Measurements from ENCODE around the gene PNKD. TPM values are rescaled to one million over a fixed set of nuclear protein-coding genes. Genes with fewer than 3 reads are reported as not detected.

The PNKD gene
- total RNA-seq, 1 experiment from 2014 or later = 49.8 TPM

DNA sequence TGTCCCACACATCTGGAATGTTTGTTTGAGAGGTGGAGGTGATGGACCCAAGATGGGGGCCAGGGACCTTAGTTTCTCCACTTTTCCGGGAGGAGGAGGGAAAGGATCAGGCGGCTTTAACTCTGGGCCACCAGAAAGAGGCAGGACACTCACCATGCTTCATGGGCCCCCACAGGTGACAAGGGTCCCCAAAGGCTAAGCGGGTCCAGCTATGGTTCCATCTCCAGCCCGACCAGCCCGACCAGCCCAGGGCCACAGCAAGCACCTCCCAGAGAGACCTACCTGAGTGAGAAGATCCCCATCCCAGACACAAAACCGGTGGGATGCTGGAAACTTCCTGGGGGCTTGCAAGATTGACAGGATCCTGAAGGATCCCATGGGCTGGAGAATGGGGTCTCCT, 112.5 kb downstream of the PNKD start:
- no peak for ATAC-seq
- H3K36me3 Mint-ChIP-seq = no peaks in the 10 kb centered on the region
- H3K4me3 Mint-ChIP-seq = no peak overlapping the region
- TF ChIP-seq, protein P1, sequence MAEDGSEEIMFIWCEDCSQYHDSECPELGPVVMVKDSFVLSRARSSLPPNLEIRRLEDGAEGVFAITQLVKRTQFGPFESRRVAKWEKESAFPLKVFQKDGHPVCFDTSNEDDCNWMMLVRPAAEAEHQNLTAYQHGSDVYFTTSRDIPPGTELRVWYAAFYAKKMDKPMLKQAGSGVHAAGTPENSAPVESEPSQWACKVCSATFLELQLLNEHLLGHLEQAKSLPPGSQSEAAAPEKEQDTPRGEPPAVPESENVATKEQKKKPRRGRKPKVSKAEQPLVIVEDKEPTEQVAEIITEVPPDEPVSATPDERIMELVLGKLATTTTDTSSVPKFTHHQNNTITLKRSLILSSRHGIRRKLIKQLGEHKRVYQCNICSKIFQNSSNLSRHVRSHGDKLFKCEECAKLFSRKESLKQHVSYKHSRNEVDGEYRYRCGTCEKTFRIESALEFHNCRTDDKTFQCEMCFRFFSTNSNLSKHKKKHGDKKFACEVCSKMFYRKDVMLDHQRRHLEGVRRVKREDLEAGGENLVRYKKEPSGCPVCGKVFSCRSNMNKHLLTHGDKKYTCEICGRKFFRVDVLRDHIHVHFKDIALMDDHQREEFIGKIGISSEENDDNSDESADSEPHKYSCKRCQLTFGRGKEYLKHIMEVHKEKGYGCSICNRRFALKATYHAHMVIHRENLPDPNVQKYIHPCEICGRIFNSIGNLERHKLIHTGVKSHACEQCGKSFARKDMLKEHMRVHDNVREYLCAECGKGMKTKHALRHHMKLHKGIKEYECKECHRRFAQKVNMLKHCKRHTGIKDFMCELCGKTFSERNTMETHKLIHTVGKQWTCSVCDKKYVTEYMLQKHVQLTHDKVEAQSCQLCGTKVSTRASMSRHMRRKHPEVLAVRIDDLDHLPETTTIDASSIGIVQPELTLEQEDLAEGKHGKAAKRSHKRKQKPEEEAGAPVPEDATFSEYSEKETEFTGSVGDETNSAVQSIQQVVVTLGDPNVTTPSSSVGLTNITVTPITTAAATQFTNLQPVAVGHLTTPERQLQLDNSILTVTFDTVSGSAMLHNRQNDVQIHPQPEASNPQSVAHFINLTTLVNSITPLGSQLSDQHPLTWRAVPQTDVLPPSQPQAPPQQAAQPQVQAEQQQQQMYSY (CRISPR knock-in tag; IDR thresholded peaks at IDR 0.05) = no peak
- TF ChIP-seq, protein P2, sequence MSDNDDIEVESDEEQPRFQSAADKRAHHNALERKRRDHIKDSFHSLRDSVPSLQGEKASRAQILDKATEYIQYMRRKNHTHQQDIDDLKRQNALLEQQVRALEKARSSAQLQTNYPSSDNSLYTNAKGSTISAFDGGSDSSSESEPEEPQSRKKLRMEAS (CRISPR knock-in tag; IDR thresholded peaks at IDR 0.05) = no peak
- TF ChIP-seq, protein P3, sequence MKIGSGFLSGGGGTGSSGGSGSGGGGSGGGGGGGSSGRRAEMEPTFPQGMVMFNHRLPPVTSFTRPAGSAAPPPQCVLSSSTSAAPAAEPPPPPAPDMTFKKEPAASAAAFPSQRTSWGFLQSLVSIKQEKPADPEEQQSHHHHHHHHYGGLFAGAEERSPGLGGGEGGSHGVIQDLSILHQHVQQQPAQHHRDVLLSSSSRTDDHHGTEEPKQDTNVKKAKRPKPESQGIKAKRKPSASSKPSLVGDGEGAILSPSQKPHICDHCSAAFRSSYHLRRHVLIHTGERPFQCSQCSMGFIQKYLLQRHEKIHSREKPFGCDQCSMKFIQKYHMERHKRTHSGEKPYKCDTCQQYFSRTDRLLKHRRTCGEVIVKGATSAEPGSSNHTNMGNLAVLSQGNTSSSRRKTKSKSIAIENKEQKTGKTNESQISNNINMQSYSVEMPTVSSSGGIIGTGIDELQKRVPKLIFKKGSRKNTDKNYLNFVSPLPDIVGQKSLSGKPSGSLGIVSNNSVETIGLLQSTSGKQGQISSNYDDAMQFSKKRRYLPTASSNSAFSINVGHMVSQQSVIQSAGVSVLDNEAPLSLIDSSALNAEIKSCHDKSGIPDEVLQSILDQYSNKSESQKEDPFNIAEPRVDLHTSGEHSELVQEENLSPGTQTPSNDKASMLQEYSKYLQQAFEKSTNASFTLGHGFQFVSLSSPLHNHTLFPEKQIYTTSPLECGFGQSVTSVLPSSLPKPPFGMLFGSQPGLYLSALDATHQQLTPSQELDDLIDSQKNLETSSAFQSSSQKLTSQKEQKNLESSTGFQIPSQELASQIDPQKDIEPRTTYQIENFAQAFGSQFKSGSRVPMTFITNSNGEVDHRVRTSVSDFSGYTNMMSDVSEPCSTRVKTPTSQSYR (CRISPR knock-in tag; IDR thresholded peaks at IDR 0.05) = no peak
- no peak for TF ChIP-seq FOXK1 (CRISPR knock-in tag; IDR thresholded peaks at IDR 0.05)
- TF ChIP-seq ATF3 (CRISPR knock-in tag; conservative IDR thresholded peaks at IDR 0.05) = no peak
- TF ChIP-seq GTF2I (CRISPR knock-in tag; conservative IDR thresholded peaks at IDR 0.05) = no peak
- no peak for TF ChIP-seq SMAD3 (CRISPR knock-in tag; IDR thresholded peaks at IDR 0.05; ENCODE audit: borderline replicate concordance)
- no peak for TF ChIP-seq ELF4 (CRISPR knock-in tag; IDR thresholded peaks at IDR 0.05; ENCODE audit: low read depth)
- TF ChIP-seq STAT6 (CRISPR knock-in tag; conservative IDR thresholded peaks at IDR 0.05; ENCODE audit: low read depth) = no peak
- no peak for TF ChIP-seq USF2 (CRISPR knock-in tag; IDR thresholded peaks at IDR 0.05)
- no peak overlapping the region for H3K27ac Mint-ChIP-seq
- H3K4me1 Mint-ChIP-seq = peaks cover 10% of the 10 kb centered on the region
- H3K27me3 Mint-ChIP-seq (ENCODE audit: low read depth) = peaks cover 25% of the 10 kb centered on the region
- CTCF ChIA-PET = interaction anchor here (1.2 kb wide), 1 partner anchor 13 kb away, joined by 3 read pairs; no protein-coding TSS in a partner anchor
- DNase-seq (ENCODE audit: low spot score) = no peak
- H3K9me3 Mint-ChIP-seq = no peaks in the 10 kb centered on the region
- POLR2A ChIA-PET = no interaction called here

- ChIA-PET CTCF (interaction anchor here (0.6 to 1.2 kb wide), 3 partner anchors 12 to 92 kb away, joined by 3 to 6 read pairs (median 3); partner anchors contain the start of gene CATIP), POLR2A (no interaction called here)
- Mint-ChIP-seq H3K9me3 (no peaks in the 10 kb centered on the region), H3K4me3 (no peak overlapping the region), H3K27ac (no peak overlapping the region), H3K27me3 (ENCODE audit: low read depth) (peaks cover 29% of the 10 kb centered on the region), H3K4me1 (peaks cover 10% of the 10 kb centered on the region), H3K36me3 (no peaks in the 10 kb centered on the region)
- no peak for ATAC-seq
- DNase-seq (ENCODE audit: low spot score) = no peak
- TF ChIP-seq EMX1 (CRISPR knock-in tag; IDR thresholded peaks at IDR 0.05) = no peak
- TF ChIP-seq PRRX2 (CRISPR knock-in tag; IDR thresholded peaks at IDR 0.05) = no peak
- no peak for TF ChIP-seq E2F5 (CRISPR knock-in tag; IDR thresholded peaks at IDR 0.05)
- TF ChIP-seq ZNF138 (CRISPR knock-in tag; conservative IDR thresholded peaks at IDR 0.05) = no peak
- TF ChIP-seq, protein P3 (CRISPR knock-in tag; IDR thresholded peaks at IDR 0.05) = no peak
- TF ChIP-seq ETV6 (CRISPR knock-in tag; IDR thresholded peaks at IDR 0.05) = no peak
- TF ChIP-seq IRF1 (CRISPR knock-in tag; IDR thresholded peaks at IDR 0.05) = no peak
These were observed 113.7 kb downstream of the PNKD start for GRCh38 chr2:218383892-218384519.

Measured in WTC11 (cell line).